Panc1 (cell line): Measurements from ENCODE around the gene HK1.

Experiments used
- POLR2AphosphoS5 ChIP-seq: IDR thresholded peaks from 2 replicates; pipeline ENCODE4 v1.6.1; 2012; ENCODE audit warnings: mild to moderate bottlenecking, low read depth, low read length, moderate library complexity
- TCF7L2 ChIP-seq: IDR thresholded peaks from 2 replicates; pipeline ENCODE4 v1.6.1; 2011; ENCODE audit warnings: mild to moderate bottlenecking, low read depth, low read length, inconsistent platforms
- TF ChIP-seq, protein P1 (sequence below): fragments of 450-650 bp; IDR thresholded peaks from 2 replicates; pipeline ENCODE4 v1.5.1; 2017; ENCODE audit warnings: mild to moderate bottlenecking
- TF ChIP-seq, protein P2 (sequence below), 2 experiments: IDR thresholded peaks; 2 replicates each; pipeline ENCODE4 v1.6.1; 2011 to 2012; ENCODE audit warnings: low read depth in 2 of 2, control low read depth in 1 of 2, low read length in 1 of 2, mild to moderate bottlenecking in 1 of 2, moderate library complexity in 1 of 2; ENCODE audit not compliant: insufficient read depth in 1 of 2

DNA sequence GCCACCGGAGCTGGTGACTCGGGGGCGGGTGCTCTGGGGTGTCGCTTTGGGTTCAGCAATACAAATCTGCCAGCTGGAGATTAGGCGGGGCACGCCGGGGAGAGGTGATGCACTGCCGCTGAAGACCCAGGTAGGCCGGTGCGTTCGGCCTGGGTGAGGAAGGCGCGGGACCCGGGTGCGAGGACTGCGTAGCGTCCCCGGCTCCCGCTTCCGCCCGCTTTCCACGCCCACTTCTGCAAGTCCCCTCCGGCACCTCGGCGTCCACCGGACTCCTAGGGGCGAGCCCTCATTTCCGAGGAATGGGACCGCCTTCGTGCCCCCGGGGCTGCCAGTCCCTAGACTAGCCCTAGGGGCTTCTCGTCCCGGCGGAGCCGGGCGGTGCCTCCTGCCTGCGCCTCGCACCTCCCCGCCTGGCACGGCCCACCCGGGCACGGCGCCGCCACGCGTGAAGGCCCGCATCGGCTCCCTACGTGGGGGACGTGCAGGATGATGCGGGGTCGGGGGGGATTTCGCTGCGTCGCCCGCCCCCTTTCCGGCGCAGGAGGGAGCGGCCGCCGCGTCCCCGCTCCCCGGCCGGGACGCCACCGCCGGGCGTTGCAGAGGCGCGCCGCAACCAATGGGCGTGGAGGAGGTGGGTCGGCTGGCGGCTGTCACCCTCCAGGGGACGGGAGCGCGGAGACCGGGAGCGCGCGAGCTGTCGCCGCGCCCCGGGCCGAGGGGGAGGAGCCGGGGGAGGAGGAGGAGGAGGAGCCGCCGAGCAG, 40.0 kb downstream of the HK1 start:
- TF ChIP-seq, protein P1, sequence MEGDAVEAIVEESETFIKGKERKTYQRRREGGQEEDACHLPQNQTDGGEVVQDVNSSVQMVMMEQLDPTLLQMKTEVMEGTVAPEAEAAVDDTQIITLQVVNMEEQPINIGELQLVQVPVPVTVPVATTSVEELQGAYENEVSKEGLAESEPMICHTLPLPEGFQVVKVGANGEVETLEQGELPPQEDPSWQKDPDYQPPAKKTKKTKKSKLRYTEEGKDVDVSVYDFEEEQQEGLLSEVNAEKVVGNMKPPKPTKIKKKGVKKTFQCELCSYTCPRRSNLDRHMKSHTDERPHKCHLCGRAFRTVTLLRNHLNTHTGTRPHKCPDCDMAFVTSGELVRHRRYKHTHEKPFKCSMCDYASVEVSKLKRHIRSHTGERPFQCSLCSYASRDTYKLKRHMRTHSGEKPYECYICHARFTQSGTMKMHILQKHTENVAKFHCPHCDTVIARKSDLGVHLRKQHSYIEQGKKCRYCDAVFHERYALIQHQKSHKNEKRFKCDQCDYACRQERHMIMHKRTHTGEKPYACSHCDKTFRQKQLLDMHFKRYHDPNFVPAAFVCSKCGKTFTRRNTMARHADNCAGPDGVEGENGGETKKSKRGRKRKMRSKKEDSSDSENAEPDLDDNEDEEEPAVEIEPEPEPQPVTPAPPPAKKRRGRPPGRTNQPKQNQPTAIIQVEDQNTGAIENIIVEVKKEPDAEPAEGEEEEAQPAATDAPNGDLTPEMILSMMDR: no peak
- TF ChIP-seq TCF7L2 (no peak), POLR2AphosphoS5 (no peak)
- TF ChIP-seq, protein P2, sequence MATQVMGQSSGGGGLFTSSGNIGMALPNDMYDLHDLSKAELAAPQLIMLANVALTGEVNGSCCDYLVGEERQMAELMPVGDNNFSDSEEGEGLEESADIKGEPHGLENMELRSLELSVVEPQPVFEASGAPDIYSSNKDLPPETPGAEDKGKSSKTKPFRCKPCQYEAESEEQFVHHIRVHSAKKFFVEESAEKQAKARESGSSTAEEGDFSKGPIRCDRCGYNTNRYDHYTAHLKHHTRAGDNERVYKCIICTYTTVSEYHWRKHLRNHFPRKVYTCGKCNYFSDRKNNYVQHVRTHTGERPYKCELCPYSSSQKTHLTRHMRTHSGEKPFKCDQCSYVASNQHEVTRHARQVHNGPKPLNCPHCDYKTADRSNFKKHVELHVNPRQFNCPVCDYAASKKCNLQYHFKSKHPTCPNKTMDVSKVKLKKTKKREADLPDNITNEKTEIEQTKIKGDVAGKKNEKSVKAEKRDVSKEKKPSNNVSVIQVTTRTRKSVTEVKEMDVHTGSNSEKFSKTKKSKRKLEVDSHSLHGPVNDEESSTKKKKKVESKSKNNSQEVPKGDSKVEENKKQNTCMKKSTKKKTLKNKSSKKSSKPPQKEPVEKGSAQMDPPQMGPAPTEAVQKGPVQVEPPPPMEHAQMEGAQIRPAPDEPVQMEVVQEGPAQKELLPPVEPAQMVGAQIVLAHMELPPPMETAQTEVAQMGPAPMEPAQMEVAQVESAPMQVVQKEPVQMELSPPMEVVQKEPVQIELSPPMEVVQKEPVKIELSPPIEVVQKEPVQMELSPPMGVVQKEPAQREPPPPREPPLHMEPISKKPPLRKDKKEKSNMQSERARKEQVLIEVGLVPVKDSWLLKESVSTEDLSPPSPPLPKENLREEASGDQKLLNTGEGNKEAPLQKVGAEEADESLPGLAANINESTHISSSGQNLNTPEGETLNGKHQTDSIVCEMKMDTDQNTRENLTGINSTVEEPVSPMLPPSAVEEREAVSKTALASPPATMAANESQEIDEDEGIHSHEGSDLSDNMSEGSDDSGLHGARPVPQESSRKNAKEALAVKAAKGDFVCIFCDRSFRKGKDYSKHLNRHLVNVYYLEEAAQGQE (IDR thresholded peaks at IDR 0.05; ENCODE audit: insufficient read depth in 1 of 2, low read depth in 2 of 2, low read length in 1 of 2): no peak
